ENCODE measurements around the gene HPSE.
A peak's percentile ranks its signal among the peaks of the same experiment; 100 is the strongest.

HPSE gene

GRCh38 chr4:83334425-83335241, at the start of gene HPSE:
Gene HPSE, minus strand, starts transcription at chr4:83334848. Its CDS starts 66 bp downstream, at chr4:83334782.
- peak; percentile 21 for DNase-seq

- DNase-seq = no peak
Observed at GRCh38 chr4:83382850-83383249, 48.2 kb upstream of the HPSE start.

DNA sequence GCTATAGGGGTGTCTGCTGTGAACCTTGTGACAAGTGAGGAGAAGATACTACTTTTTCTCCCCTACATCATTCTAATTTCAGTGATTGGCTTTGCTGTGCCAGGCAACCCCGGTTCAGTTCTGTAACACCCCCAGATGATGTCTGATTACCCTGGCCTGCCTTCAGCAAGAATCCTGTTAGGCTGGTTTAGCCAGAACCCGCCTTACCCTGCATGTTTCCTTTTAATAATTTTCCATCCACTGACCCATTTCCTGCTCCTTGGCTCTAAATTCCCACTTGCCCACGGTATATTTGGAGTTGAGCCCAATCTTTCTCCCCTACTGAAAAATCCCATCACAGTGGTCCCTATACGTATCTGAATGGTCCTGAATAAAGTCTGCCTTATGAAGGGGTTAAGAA, 46.5 kb upstream of the HPSE start:
- no peak for DNase-seq

- no peak for DNase-seq
Observed at GRCh38 chr4:83378419-83378818, 43.8 kb upstream of the HPSE start.

DNA sequence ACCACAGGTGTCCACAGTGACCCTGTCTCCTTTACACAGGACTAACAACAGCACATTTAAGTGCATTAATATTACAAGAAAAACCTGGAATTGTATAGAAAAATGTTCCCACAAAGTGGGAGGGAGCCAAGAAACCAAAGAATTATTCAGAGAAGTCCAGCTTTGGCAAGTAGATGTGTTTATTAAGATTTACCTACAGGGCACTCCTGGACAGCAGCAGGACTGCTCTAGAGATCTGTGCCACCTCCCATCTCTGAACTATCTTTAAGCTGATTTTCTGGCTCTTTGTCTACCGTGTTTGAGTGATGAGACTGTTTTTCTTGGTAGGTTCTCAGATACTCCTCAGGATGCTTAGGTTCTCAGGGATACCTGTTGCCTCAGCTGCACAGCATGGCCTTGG, 38.3 kb upstream of the HPSE start:
- no peak for DNase-seq

- no peak for DNase-seq
Observed at GRCh38 chr4:83371936-83372335, 37.3 kb upstream of the HPSE start.

- DNase-seq = no peak
Observed at GRCh38 chr4:83371235-83371634, 36.6 kb upstream of the HPSE start.

- no peak for DNase-seq
Observed at GRCh38 chr4:83370640-83370906, 35.9 kb upstream of the HPSE start.

DNA sequence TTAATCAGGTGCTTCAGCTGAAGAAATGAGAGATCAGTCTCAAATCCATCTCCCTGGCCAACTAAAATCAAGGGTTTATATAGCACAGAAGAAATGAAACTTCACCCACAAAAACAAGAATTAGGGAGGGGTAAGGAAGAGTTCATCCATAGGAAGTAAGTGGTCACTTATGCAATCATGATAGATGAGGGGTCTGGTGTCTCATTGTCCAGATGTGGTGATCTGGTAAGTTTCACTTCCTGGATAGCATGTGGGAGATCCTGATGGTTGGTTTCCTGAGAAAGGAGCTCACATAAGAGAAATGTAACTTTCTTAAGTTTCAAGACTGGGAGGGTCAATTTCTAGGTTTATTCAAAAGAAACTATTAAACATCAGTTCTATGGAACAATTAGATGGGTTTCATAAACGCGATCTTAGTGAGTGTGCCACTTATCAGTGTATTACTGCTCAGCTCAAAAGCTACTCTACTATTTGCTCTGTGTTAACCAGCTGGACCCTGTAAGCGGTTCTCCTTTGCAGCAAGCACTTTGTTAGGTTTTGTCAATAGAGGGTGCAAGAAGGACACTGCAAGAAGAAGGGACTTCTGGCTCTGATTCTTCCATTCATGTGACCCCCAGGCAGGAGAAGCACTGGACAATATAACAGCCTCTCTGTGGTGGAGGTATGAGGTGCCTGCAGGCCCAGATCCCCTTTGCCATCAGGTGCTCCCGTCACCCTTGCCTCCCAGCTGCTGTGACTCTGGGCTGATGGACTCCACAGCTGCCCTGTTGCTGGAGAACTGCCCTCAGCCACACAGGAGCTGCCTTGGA, 35.4 kb upstream of the HPSE start:
- no peak for DNase-seq

- no peak for DNase-seq
Observed at GRCh38 chr4:83364312-83364711, 29.7 kb upstream of the HPSE start.

DNA sequence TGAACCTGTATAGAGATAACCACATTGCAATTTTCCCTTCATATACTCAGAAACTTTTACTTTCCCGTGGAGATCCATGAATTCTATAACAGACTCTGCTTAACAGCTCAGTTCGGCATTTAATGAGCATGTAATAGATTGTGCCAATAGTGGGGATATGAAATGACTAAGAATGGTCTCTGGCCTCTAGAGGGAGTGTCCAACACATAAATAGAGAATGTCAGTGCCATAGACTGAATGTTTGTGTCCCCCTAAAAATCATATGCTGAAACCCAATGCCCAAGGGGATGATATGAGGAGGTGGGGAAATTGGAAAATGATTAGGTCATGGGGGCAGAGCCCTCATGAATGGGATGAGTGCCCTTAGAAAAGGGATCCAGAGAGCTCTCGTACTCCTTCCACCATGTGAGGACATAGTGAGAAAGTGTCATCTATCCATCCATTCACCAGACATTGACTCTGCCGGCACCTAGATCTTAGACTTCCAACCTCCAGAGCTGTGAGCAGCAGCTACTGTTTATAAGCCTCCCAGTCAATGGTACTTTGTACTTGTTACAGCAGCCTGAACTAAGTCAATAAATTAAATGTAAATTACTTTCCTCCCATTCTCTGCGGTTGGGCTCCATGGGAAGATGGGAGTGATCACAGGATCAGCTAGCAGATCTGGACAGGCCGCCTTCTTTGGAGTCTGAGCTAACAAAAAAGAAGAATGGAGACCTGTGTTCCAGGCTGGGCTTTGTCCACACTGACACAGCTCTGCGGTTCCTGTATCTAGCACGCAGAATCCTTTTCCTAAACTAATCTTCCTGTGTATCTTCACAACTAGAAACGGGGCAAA, 28.1 kb upstream of the HPSE start:
- peak; percentile 42 for DNase-seq

GRCh38 chr4:83361416-83362103, 26.9 kb upstream of the HPSE start:
- no peak for DNase-seq

DNA sequence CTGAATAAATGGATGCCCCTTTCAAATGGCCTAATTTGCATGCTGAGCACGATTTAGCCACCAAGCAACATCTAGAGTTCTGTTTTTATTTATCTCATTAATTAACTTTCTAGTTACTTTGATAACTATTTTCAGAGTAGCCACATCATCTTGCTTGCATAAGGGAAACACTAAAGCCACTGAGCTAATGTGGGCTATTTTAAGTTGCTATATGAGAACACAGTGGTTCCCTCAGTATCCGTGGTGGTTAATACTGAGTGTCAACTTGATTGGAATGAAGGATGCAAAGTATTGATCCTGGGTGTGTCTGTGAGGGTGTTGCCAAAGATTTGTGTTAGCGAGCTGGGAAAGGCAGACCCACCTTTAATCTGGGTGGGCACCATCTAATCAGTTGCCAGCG, 25.4 kb upstream of the HPSE start:
- no peak for DNase-seq

DNA sequence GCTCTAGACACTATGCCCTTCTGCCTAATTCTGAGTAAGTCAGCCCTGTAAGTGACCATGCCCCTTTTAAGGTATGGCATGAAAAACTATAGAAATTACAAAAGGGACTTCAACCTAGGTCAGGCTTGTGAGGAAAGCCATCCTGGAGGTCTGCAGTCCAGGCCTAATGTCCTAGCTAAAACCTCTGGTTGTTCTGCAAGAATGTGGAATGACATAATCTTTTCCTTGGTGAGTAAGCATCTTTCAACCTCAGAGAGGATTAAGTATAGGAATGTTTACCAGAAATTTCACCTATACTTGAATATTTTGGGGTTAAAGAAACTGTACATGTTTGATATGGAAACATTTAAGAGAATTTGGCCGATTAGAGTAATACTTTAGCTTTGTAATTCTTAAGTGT, 23.8 kb upstream of the HPSE start:
- DNase-seq = peak; percentile 37

GRCh38 chr4:83356899-83357661, 22.4 kb upstream of the HPSE start:
- peak; percentile 71 for DNase-seq

- no peak for DNase-seq
Observed at GRCh38 chr4:83353516-83353915, 18.9 kb upstream of the HPSE start.

- DNase-seq = no peak
Observed at GRCh38 chr4:83348074-83348473, 13.4 kb upstream of the HPSE start.

GRCh38 chr4:83342476-83342875, 7.8 kb upstream of the HPSE start:
- no peak for DNase-seq

DNA sequence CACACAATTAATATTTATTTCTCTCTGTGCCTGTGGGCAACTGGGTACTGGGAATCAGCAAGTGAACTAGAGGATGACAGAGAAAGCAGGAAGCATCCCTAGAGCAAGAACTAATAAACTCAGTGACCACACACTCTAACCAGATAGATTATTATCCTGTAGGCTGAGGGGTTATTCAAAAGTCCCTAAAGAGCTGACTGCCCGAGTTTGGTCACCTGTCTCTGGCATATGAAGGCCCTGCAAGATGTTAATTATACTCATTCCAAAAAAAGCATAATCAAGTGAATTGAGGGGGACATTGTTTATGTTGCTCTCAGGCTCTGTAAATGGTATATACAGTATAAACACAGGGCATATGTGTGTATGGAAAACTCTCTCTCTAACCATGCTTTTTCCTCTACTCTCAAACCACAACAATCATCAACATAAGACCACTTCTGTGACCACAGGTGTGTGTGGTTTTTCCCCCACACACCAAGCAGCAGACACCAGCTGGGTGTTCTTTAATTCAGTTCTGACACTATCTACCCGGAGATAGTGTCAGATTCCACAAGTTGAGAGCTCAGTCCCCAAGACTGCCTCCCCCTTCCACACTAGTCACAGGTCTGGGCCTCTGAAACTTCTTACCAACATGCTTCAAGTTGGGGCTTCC, 6.2 kb upstream of the HPSE start:
- DNase-seq = no peak

DNA sequence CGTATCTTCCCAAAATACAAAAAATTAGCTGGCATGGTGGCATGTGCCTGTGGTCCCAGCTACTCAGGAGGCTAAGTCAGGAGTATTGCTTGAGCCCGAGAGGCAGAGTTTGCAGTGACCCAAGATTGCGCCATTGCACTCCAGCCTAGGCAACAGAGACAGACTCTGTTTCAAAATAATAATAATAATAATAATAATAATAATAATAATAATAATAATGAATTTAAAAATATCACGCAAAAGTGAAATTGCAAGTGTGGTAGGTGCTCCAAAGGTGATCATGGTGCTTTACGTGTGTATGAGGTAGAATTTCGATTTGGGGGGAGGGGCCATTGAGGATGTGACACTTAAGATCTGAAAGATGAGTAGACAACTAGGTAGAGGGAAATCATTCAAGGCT, 4.9 kb upstream of the HPSE start:
- no peak for DNase-seq

GRCh38 chr4:83335701-83336100, 1.1 kb upstream of the HPSE start:
- no peak for DNase-seq

DNA sequence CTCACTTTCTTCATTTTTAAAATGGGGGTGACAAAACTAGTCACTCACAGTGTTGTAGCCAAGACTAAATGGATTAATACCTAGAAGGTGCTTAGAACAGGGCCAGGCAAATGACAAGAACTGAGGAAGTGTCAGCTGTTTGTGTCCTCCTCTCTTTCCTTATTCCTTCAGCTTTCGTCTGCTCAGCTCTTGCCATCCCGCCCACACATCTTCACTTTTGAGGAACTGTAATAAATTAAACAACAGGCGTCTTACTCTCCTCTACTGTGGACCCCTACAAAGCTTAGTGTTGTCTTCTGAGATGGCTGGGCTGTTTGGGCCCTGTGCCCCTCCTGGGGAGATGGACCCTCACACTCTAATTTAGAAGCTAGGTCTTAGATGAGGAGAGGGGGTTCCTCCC, 2.7 kb downstream of the HPSE start:
- no peak for DNase-seq

Measured in amniotic stem cell (primary cell).